HG02884 (cell line): ENCODE results near the gene SKIL.

ENCODE experiments used
- ATAC-seq: cut with Tn5 transposase; IDR thresholded peaks from one replicate; pipeline ENCODE4 v1.9.1; 2021; ENCODE audit warnings: mild to moderate bottlenecking, moderate library complexity; ENCODE audit not compliant: unreplicated experiment

The SKIL gene

DNA sequence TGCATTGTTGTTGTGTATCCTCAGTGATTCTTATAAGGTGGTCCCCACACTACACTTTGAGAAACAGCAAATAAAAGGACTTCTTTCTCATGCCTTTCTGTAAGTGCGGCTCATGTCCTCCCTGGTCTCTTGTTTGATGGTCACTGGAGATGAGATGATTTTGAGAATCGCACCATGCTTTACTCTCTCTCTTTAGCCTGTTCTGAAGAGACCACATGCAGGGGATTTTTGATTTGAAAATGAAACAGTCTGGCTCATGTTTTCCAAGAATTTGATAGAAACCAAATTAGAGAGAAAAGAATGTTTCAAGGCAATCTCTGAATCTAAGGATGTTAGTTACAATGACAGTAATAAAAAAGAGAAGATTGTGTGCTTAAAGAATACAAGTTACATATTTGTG, 79.2 kb downstream of the SKIL start:
- ATAC-seq: no peak

DNA sequence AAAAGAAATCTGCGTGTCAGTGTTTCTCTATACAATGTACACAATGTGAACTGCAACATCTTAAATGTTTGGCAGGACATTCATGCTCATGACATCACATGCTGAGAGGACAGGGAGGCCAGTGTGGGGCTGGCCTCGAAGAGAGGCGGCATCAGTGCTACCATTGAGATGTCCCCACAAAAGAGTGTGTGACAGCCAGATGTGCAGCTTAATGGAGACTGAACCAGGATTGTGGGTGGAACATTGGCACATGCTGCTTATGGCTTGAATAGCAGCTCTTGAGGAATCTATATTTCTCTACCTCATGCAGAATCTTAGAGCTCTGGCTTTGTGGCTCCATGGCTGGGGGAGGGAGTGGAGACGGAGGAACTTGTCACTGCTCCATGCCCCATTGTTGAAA, 79.7 kb downstream of the SKIL start:
- no peak for ATAC-seq

DNA sequence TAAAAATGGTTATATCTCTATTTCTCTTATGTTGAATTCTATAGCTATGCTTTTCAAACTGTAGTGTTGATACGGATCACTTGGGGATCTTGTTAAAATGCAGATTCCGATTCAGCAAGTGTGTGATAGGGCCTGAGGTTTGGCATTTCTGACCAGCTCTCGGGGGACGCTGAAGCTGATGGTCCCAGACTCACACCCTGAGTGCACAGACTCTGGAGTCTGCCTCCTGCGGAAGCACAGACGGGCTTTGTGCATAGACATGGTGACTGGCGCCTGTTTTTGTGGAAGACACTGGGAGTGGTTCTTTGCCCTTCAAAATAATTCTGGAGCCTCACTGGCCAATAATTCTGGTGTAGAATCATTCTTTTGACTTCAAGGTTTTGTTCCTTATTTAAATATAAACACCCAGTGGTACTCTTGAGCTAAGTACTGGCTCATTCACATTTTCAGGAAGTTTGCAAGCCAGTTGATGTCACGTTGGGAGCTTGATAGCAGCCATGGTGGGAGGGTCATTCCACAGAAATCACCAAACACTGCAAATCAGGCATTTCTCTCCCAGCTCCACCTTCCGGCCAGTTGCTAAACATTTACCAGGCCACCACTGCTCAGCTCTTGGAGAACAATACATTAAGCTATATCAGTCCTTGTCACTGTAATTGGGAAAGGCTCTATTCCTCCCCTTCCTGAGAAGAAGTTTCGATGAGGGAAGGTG, 80.3 kb downstream of the SKIL start:
- no peak for ATAC-seq

DNA sequence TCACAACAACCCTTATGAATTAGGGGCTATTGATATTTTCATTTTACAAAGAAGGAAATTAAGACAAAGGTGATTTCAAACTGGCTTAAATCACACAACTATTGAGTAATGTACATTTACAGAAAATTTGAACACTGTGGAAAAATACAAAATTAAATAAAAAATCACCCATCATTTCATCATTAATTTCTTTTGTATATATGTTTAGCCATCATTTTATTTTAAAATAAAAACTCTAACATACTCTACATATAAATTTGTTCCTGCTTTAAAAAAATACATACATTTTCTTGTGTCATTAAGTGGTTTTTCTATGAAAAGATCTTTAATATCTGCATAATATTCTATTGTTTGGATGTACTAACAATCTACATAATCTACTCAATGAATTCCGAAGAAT, 81.3 kb downstream of the SKIL start:
- ATAC-seq: no peak

GRCh38 chr3:170440344-170440743, 82.8 kb downstream of the SKIL start:
- no peak for ATAC-seq

DNA sequence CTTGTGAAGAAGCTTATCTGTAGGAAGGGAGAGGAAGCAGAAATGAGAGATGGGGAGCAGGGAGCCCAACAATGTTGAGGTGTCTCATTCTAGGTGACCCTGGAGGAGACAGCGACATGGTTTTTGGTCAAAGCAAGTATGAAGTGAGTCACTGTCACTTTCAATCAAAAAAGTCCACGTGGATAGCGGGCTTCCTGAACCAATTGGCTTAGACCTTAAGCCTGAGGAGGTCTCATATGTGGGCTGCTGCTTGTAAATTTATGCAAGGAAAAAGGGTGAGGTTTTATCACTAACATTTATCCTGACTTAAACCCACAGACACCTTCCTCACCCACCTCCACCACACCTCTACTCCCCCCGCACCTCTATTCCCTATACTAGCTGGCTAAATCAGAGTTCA, 83.9 kb downstream of the SKIL start:
- no peak for ATAC-seq

- ATAC-seq: no peak
Observed at GRCh38 chr3:170442947-170443346, 85.4 kb downstream of the SKIL start.

DNA sequence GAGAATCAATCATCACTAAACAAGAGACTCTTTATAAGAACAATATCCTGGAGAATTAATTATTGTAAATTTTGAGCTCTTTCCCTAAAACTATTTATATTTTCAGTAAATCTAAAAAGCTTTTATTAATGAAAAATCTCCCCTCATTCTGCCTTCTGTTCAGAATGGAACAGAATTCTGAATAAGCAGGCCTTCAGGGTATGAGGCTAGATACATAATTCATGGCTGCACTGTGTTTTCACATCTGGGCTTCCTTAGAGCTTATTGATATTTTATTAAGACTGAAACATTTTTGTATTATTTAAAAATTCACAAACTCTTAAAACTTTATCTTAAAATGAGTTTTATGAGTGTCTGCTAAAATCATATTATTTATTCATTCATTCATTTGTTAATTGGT, 85.9 kb downstream of the SKIL start:
- ATAC-seq: no peak
